Breast epithelium (tissue), 3 donors: ENCODE data around the gene ZZZ3.

Source experiments
- CTCF ChIP-seq, 3 donors: fragments of 450-650 bp; IDR thresholded peaks; one replicate each; pipeline ENCODE4 v1.5.1; 2016 to 2017; ENCODE audit warnings: antibody characterized with exemption in 3 of 3, mild to moderate bottlenecking in 3 of 3, moderate library complexity in 3 of 3
- POLR2A ChIP-seq: fragments of 450-650 bp; IDR thresholded peaks from one replicate; pipeline ENCODE4 v1.6.1; 2016; ENCODE audit warnings: antibody characterized with exemption, mild to moderate bottlenecking, moderate library complexity
- POLR2AphosphoS5 ChIP-seq, 3 donors: sonication (generic); formaldehyde crosslinking; IDR thresholded peaks; one replicate each; pipeline ENCODE4 v1.6.1; 2017; ENCODE audit warnings: antibody characterized with exemption in 3 of 3

DNA sequence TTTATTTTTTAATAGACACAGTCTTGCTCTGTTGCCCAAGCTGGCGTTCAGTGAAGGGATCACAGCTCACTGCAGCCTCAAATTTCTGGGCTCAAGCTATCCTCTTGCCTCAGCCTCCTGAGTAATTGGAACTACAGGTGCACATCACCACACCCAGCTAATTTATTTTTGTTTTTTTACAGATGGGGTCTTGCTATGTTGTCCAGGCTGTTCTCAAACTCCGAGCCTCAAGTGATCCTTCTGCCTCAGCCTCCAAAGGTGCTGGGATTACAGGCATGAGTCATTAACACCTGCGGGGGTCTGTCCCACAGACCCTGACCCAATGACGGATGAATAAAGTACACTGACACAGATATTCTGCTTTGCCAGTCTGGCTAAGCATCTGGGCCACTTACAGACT is 33.6 kb upstream of the ZZZ3 start:
- TF ChIP-seq CTCF (IDR thresholded peaks at IDR 0.05) (no peak), POLR2A (no peak), POLR2AphosphoS5 (IDR thresholded peaks at IDR 0.05) (no peak)
